MM.1S (cell line): ENCODE results near the gene TMEM204.

ENCODE experiments used
- DNase-seq: peaks from one replicate; pipeline ENCODE4 v3.0.0-alpha.2; 2015
- H2AFZ ChIP-seq: fragments of 300-600 bp; sonication (generic); 2 replicates; pipeline ENCODE4 v1.6.0; 2016; ENCODE audit warnings: antibody characterized with exemption, low read length
- H3F3A ChIP-seq: fragments of 300-600 bp; sonication (generic); 2 replicates; pipeline ENCODE4 v1.6.1; 2016; ENCODE audit warnings: mild to moderate bottlenecking, antibody characterized with exemption, low read length, moderate library complexity, mixed read lengths; ENCODE audit not compliant: insufficient read depth
- H3K27ac ChIP-seq: fragments of 300-600 bp; sonication (generic); 2 replicates; pipeline ENCODE4 v1.5.1; 2016; ENCODE audit warnings: mild to moderate bottlenecking, low read length
- H3K27me3 ChIP-seq: fragments of 300-600 bp; sonication (generic); replicated peaks from 2 replicates; pipeline ENCODE4 v1.6.0; 2016; ENCODE audit warnings: low read length; ENCODE audit not compliant: insufficient read depth
- H3K36me3 ChIP-seq: fragments of 300-600 bp; sonication (generic); replicated peaks from 2 replicates; pipeline ENCODE4 v1.6.1; 2016; ENCODE audit warnings: mild to moderate bottlenecking, low read length, mixed read lengths; ENCODE audit not compliant: insufficient read depth
- H3K4me1 ChIP-seq: fragments of 300-600 bp; sonication (generic); 2 replicates; pipeline ENCODE4 v1.6.1; 2016; ENCODE audit warnings: low read length, mixed read lengths
- H3K4me2 ChIP-seq: fragments of 300-600 bp; sonication (generic); 2 replicates; pipeline ENCODE4 v1.6.0; 2016; ENCODE audit warnings: low read depth, low read length
- H3K4me3 ChIP-seq: fragments of 300-600 bp; sonication (generic); 2 replicates; pipeline ENCODE4 v1.5.1; 2016; ENCODE audit warnings: low read length, mixed read lengths
- H3K79me2 ChIP-seq: fragments of 300-600 bp; sonication (generic); 2 replicates; pipeline ENCODE4 v1.6.1; 2016; ENCODE audit warnings: mixed run types, low read length, mixed read lengths
- H3K9ac ChIP-seq: fragments of 300-600 bp; sonication (generic); 2 replicates; pipeline ENCODE4 v1.6.1; 2016; ENCODE audit warnings: low read length, mixed read lengths
- H3K9me2 ChIP-seq: fragments of 300-600 bp; sonication (generic); replicated peaks from 2 replicates; pipeline ENCODE4 v1.6.1; 2016; ENCODE audit warnings: mild to moderate bottlenecking, low read length, mixed read lengths; ENCODE audit not compliant: insufficient read depth
- H3K9me3 ChIP-seq: fragments of 300-600 bp; sonication (generic); replicated peaks from 2 replicates; pipeline ENCODE4 v1.6.1; 2016; ENCODE audit warnings: mild to moderate bottlenecking, low read length, mixed read lengths; ENCODE audit not compliant: insufficient read depth
- H4K20me1 ChIP-seq: fragments of 300-600 bp; sonication (generic); 2 replicates; pipeline ENCODE4 v1.6.1; 2016; ENCODE audit warnings: mild to moderate bottlenecking, low read length, moderate library complexity, mixed read lengths; ENCODE audit not compliant: insufficient read depth
- CTCF ChIP-seq: fragments of 300-600 bp; sonication (generic); IDR thresholded peaks from 2 replicates; pipeline ENCODE4 v1.5.1; 2016; ENCODE audit warnings: antibody characterized with exemption, low read length, mixed read lengths
- EZH2 ChIP-seq: fragments of 300-600 bp; sonication (generic); optimal IDR thresholded peaks from 2 replicates; pipeline ENCODE3; 2017; ENCODE audit warnings: low read depth, mild to moderate bottlenecking, antibody characterized with exemption, low read length, mixed read lengths
- EZH2phosphoT487 ChIP-seq: fragments of 300-600 bp; sonication (generic); IDR thresholded peaks from 2 replicates; pipeline ENCODE4 v1.6.1; 2018; ENCODE audit warnings: antibody characterized with exemption, low read length

Gene TMEM204

GRCh38 chr16:1489077-1489476 lies 44.4 kb upstream of the TMEM204 start:
- no peak overlapping the region for H3K4me3 ChIP-seq
- no peak for DNase-seq
- H3F3A ChIP-seq: no peaks in the 10 kb centered on the region

DNA sequence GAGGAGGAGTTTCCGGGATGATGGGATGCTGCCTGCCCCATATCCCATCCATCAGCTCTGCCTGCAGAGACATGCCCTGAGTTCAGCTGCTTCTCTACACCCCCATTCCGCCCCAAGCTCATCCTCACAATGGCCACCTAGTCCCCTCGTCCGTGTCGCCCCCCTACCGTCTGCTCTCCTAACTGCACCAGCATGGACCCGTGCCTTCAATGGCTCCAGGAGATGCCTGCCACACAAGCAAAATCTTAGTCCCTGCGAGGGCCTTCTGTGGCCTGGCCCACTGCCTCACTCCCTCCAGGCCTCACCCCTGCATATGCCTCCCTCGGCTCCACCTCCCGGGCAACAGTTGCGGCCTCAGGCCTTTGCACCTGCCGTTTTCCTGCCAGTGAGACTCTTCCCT lies 42.1 kb upstream of the TMEM204 start:
- H3K4me2 ChIP-seq: no peak overlapping the region
- H3K27me3 ChIP-seq: peaks cover 42% of the 10 kb centered on the region
- no peak overlapping the region for H3K27ac ChIP-seq
- H3K79me2 ChIP-seq: peaks cover 17% of the 10 kb centered on the region
- no peak for TF ChIP-seq EZH2phosphoT487
- no peak for TF ChIP-seq EZH2
- TF ChIP-seq CTCF: no peak
- H3K4me1 ChIP-seq: peaks cover 5% of the 10 kb centered on the region; the same call in 1 of the 2 replicates
- H2AFZ ChIP-seq: no peak overlapping the region
- H3K9me2 ChIP-seq: no peaks in the 10 kb centered on the region
- no peaks in the 10 kb centered on the region for H3F3A ChIP-seq
- H3K9me3 ChIP-seq: no peaks in the 10 kb centered on the region
- H4K20me1 ChIP-seq: no peaks in the 10 kb centered on the region
- no peak overlapping the region for H3K9ac ChIP-seq
- H3K4me3 ChIP-seq: no peak overlapping the region
- H3K36me3 ChIP-seq: no peaks in the 10 kb centered on the region
- no peak for DNase-seq

More at GRCh38 chr16:1489077-1489476, 44.4 kb upstream of the TMEM204 start:
- TF ChIP-seq CTCF (no peak), EZH2phosphoT487 (no peak), EZH2 (no peak)
- H3K79me2 ChIP-seq: peaks cover 7% of the 10 kb centered on the region
- H4K20me1 ChIP-seq: no peaks in the 10 kb centered on the region
- no peak overlapping the region for H3K27ac ChIP-seq
- H3K4me1 ChIP-seq: peaks cover 5% of the 10 kb centered on the region; the same call in 1 of the 2 replicates
- no peak overlapping the region for H2AFZ ChIP-seq
- H3K9ac ChIP-seq: no peak overlapping the region
- no peaks in the 10 kb centered on the region for H3K9me3 ChIP-seq
- H3K4me2 ChIP-seq: no peak overlapping the region
- peaks cover 60% of the 10 kb centered on the region for H3K27me3 ChIP-seq
- H3K9me2 ChIP-seq: no peaks in the 10 kb centered on the region
- H3K36me3 ChIP-seq: no peaks in the 10 kb centered on the region

GRCh38 chr16:1492082-1492922 lies 41.2 kb upstream of the TMEM204 start:
- Histone ChIP-seq H3K4me3 (peak overlapping the region; percentile 76), H3K9me2 (no peaks in the 10 kb centered on the region), H3F3A (no peaks in the 10 kb centered on the region), H2AFZ (peak overlapping the region; percentile 97), H3K36me3 (no peaks in the 10 kb centered on the region), H4K20me1 (no peaks in the 10 kb centered on the region), H3K27me3 (peaks cover 32% of the 10 kb centered on the region), H3K9me3 (no peaks in the 10 kb centered on the region), H3K79me2 (peaks cover 17% of the 10 kb centered on the region), H3K9ac (no peak overlapping the region), H3K4me2 (peak overlapping the region; percentile 81), H3K27ac (no peak overlapping the region), H3K4me1 (peaks cover 5% of the 10 kb centered on the region; the same call in 1 of the 2 replicates)
- no peak for DNase-seq
- no peak for TF ChIP-seq EZH2phosphoT487
- no peak for TF ChIP-seq EZH2
- no peak for TF ChIP-seq CTCF
